Liver (tissue), 3 donors: ENCODE data around the gene PPM1J.

Experiments used
- EGR1 ChIP-seq, 2 donors: IDR thresholded peaks; 2 replicates each; pipeline ENCODE4 v1.6.1; 2016 to 2018; ENCODE audit warnings: antibody characterized with exemption in 2 of 2, low read depth in 2 of 2
- REST ChIP-seq: IDR thresholded peaks from 2 replicates; pipeline ENCODE4 v1.6.1; 2016; ENCODE audit warnings: antibody characterized with exemption, mild to moderate bottlenecking
- TF ChIP-seq, protein P1 (sequence below): fragments of 150-350 bp; IDR thresholded peaks from 2 replicates; pipeline ENCODE4 v1.5.1; 2017; ENCODE audit warnings: improper control_type of control experiment, low read depth, low read length; ENCODE audit not compliant: missing input control
- TF ChIP-seq, protein P2 (sequence below): IDR thresholded peaks from 2 replicates; pipeline ENCODE4 v1.6.1; 2016; ENCODE audit warnings: antibody characterized with exemption
- donor health status: healthy.
- donor health status: healthy.

DNA sequence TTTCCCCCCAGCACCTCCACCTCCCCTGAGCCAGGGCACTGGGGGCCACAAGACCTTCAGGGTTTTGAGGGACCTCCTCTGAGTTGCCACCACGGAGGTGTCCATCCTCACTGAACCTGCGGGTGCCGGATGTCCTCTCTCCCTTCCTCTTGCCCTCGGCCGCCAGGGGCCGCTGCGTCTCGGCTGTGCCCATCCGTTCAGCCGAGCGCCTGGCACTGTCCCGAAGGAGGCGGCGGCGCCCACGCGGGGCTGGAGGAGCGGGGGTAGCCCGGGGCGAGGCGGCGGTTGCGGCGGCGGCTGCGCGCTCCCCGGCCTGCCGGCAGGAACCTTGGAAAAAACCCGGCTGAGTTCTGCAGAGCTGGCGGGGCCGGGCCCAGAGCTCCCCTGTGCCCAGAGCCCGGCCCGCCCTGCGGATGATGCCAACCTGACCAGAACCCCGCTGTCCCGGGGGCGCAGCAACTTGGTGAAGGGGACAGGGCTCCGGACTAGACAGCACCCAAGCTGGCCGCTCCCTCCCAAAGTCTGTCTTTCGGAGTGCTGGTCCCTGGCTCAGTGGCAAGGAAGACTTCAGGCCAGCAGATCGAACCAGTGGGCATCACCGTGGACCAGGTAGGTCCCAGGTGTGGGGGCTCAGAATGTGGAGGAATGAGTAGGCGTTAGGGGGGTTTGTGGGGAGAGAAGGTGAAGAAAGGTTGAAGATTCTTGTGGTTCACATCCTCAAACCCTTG, 3.7 kb upstream of the PPM1J start:
- TF ChIP-seq, protein P1, sequence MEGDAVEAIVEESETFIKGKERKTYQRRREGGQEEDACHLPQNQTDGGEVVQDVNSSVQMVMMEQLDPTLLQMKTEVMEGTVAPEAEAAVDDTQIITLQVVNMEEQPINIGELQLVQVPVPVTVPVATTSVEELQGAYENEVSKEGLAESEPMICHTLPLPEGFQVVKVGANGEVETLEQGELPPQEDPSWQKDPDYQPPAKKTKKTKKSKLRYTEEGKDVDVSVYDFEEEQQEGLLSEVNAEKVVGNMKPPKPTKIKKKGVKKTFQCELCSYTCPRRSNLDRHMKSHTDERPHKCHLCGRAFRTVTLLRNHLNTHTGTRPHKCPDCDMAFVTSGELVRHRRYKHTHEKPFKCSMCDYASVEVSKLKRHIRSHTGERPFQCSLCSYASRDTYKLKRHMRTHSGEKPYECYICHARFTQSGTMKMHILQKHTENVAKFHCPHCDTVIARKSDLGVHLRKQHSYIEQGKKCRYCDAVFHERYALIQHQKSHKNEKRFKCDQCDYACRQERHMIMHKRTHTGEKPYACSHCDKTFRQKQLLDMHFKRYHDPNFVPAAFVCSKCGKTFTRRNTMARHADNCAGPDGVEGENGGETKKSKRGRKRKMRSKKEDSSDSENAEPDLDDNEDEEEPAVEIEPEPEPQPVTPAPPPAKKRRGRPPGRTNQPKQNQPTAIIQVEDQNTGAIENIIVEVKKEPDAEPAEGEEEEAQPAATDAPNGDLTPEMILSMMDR, result peak; percentile 66
- TF ChIP-seq EGR1 (IDR thresholded peaks at IDR 0.05; ENCODE audit: low read depth in 2 of 2) (no peak), REST (no peak)
- TF ChIP-seq, protein P2, sequence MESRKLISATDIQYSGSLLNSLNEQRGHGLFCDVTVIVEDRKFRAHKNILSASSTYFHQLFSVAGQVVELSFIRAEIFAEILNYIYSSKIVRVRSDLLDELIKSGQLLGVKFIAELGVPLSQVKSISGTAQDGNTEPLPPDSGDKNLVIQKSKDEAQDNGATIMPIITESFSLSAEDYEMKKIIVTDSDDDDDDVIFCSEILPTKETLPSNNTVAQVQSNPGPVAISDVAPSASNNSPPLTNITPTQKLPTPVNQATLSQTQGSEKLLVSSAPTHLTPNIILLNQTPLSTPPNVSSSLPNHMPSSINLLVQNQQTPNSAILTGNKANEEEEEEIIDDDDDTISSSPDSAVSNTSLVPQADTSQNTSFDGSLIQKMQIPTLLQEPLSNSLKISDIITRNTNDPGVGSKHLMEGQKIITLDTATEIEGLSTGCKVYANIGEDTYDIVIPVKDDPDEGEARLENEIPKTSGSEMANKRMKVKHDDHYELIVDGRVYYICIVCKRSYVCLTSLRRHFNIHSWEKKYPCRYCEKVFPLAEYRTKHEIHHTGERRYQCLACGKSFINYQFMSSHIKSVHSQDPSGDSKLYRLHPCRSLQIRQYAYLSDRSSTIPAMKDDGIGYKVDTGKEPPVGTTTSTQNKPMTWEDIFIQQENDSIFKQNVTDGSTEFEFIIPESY, result no peak
